NT2/D1 (cell line): ENCODE measurements around the gene P2RY6.

Source experiments
- SUZ12 ChIP-seq: IDR thresholded peaks from 2 replicates; pipeline ENCODE4 v1.6.1; 2011; ENCODE audit not compliant: insufficient read length, insufficient read depth; ENCODE audit errors: extremely low read depth
- YY1 ChIP-seq: IDR thresholded peaks from 2 replicates; pipeline ENCODE4 v1.6.1; 2011; ENCODE audit not compliant: insufficient read length, insufficient read depth
- ZNF274 ChIP-seq: IDR thresholded peaks from 2 replicates; pipeline ENCODE4 v1.6.1; 2011; ENCODE audit warnings: mild to moderate bottlenecking, low read depth, low read length

- no peak for TF ChIP-seq ZNF274
- TF ChIP-seq YY1 = no peak
- TF ChIP-seq SUZ12 = no peak
These were observed 6.1 kb upstream of the P2RY6 start for GRCh38 chr11:73265853-73266645.
